Erythroblast (primary cell): ENCODE results near the gene CALCB.

Experiments used
- GATA1 ChIP-seq: IDR thresholded peaks from 2 replicates; pipeline ENCODE4 v1.6.1; 2011; ENCODE audit warnings: low read depth, mild to moderate bottlenecking, control low read depth, low read length, moderate library complexity
- POLR2A ChIP-seq: IDR thresholded peaks from 2 replicates; pipeline ENCODE4 v1.6.1; 2011; ENCODE audit warnings: mild to moderate bottlenecking, low read length

GRCh38 chr11:15124528-15124927, 51.1 kb downstream of the CALCB start:
- TF ChIP-seq POLR2A (no peak), GATA1 (no peak)
